GM18907 (cell line): ENCODE data around the gene SMARCAL1.
"Not testable (repeated sequence)": the region's sequence is repeated elsewhere in the genome, so short reads cannot be mapped to it uniquely, and the experiment has no call there.

Source experiments
- ATAC-seq: cut with Tn5 transposase; IDR thresholded peaks from one replicate; pipeline ENCODE4 v1.9.1; 2021; ENCODE audit warnings: mild to moderate bottlenecking, moderate library complexity; ENCODE audit not compliant: unreplicated experiment

The SMARCAL1 gene

GRCh38 chr2:216498379-216499352, 86.4 kb downstream of the SMARCAL1 start, which contains the start of gene RPL37A:
Gene RPL37A (plus strand): TSS chr2:216498844. CDS start chr2:216498875, 31 bp downstream.
- peak; percentile 92 for ATAC-seq

- no peak for ATAC-seq
Measured at GRCh38 chr2:216499641-216500218, 87.4 kb downstream of the SMARCAL1 start.

- no peak for ATAC-seq
Measured at GRCh38 chr2:216500572-216500971, 88.3 kb downstream of the SMARCAL1 start.

- ATAC-seq = no peak
Measured at GRCh38 chr2:216501854-216502253, 89.6 kb downstream of the SMARCAL1 start.

- ATAC-seq = no peak
Measured at GRCh38 chr2:216502381-216503158, 90.3 kb downstream of the SMARCAL1 start.

- ATAC-seq = no peak
Measured at GRCh38 chr2:216503159-216503629, 90.9 kb downstream of the SMARCAL1 start.

- no peak for ATAC-seq
Measured at GRCh38 chr2:216503697-216504375, 91.6 kb downstream of the SMARCAL1 start.

GRCh38 chr2:216504376-216504762, 92.1 kb downstream of the SMARCAL1 start:
- no peak for ATAC-seq

- ATAC-seq = no peak
Measured at GRCh38 chr2:216505133-216506106, 93.1 kb downstream of the SMARCAL1 start.

- no peak for ATAC-seq
Measured at GRCh38 chr2:216507220-216508160, 95.2 kb downstream of the SMARCAL1 start.

GRCh38 chr2:216508229-216508628, 95.9 kb downstream of the SMARCAL1 start:
- no peak for ATAC-seq

GRCh38 chr2:216516730-216517350, 104.6 kb downstream of the SMARCAL1 start:
- ATAC-seq = no peak

GRCh38 chr2:216517447-216518225, 105.4 kb downstream of the SMARCAL1 start:
- no peak for ATAC-seq

GRCh38 chr2:216518566-216519119, 106.4 kb downstream of the SMARCAL1 start:
- not testable (repeated sequence) for ATAC-seq

- ATAC-seq = peak; percentile 60
Measured at GRCh38 chr2:216519154-216519762, 107.0 kb downstream of the SMARCAL1 start.

GRCh38 chr2:216520112-216520511, 107.8 kb downstream of the SMARCAL1 start:
- no peak for ATAC-seq
